Measurements from ENCODE around the gene BCL2L15.

The BCL2L15 gene

GRCh38 chr1:113904674-113905434, 17.5 kb upstream of the BCL2L15 start, which contains the start of the genes AP4B1 and DCLRE1B (continued):
- TF ChIP-seq ZEB2 (tag by site-specific recombination; IDR thresholded peaks at IDR 0.05) (peak; percentile 99), BCL11B (tag by site-specific recombination; IDR thresholded peaks at IDR 0.05; ENCODE audit: low read depth) (peak; percentile 87), ZBTB7A (tag by site-specific recombination; IDR thresholded peaks at IDR 0.05; ENCODE audit: low read depth) (no peak), ZNF629 (tag by site-specific recombination; IDR thresholded peaks at IDR 0.05) (peak; percentile 86), ZIC2 (tag by site-specific recombination; IDR thresholded peaks at IDR 0.05) (peak; percentile 96), PATZ1 (tag by site-specific recombination; IDR thresholded peaks at IDR 0.05) (peak; percentile 96), ZNF184 (tag by site-specific recombination; IDR thresholded peaks at IDR 0.05) (0 out of 2 replicates have a peak, but pooled peaks have one; percentile 41), ZNF837 (tag by site-specific recombination; IDR thresholded peaks at IDR 0.05) (no peak), ZNF600 (tag by site-specific recombination; IDR thresholded peaks at IDR 0.05) (peak; percentile 80), ZXDB (tag by site-specific recombination; IDR thresholded peaks at IDR 0.05) (peak; percentile 91; the same call in 1 of the 2 replicates), ZNF514 (tag by site-specific recombination; IDR thresholded peaks at IDR 0.05) (no peak), KLF7 (tag by site-specific recombination; IDR thresholded peaks at IDR 0.05; ENCODE audit: borderline replicate concordance) (peak; percentile 46; the same call in 1 of the 2 replicates), ZNF473 (tag by site-specific recombination; IDR thresholded peaks at IDR 0.05) (no peak), ZBTB20 (tag by site-specific recombination; IDR thresholded peaks at IDR 0.05) (peak; percentile 83; the same call in 1 of the 2 replicates), ZNF398 (tag by site-specific recombination; IDR thresholded peaks at IDR 0.05) (peak; percentile 82), ZNF501 (tag by site-specific recombination; IDR thresholded peaks at IDR 0.05) (peak; percentile 87), SALL2 (tag by site-specific recombination; IDR thresholded peaks at IDR 0.05; ENCODE audit: borderline replicate concordance) (no peak), PRDM10 (tag by site-specific recombination; IDR thresholded peaks at IDR 0.05) (peak; percentile 92), ZNF621 (tag by site-specific recombination; IDR thresholded peaks at IDR 0.05) (no peak), ZBTB8A (tag by site-specific recombination; IDR thresholded peaks at IDR 0.05) (peak; percentile 99), CTCF (tag by site-specific recombination; IDR thresholded peaks at IDR 0.05) (peak; percentile 99), KLF16 (tag by site-specific recombination; IDR thresholded peaks at IDR 0.05) (peak; percentile 77)
- TF ChIP-seq, protein P1, sequence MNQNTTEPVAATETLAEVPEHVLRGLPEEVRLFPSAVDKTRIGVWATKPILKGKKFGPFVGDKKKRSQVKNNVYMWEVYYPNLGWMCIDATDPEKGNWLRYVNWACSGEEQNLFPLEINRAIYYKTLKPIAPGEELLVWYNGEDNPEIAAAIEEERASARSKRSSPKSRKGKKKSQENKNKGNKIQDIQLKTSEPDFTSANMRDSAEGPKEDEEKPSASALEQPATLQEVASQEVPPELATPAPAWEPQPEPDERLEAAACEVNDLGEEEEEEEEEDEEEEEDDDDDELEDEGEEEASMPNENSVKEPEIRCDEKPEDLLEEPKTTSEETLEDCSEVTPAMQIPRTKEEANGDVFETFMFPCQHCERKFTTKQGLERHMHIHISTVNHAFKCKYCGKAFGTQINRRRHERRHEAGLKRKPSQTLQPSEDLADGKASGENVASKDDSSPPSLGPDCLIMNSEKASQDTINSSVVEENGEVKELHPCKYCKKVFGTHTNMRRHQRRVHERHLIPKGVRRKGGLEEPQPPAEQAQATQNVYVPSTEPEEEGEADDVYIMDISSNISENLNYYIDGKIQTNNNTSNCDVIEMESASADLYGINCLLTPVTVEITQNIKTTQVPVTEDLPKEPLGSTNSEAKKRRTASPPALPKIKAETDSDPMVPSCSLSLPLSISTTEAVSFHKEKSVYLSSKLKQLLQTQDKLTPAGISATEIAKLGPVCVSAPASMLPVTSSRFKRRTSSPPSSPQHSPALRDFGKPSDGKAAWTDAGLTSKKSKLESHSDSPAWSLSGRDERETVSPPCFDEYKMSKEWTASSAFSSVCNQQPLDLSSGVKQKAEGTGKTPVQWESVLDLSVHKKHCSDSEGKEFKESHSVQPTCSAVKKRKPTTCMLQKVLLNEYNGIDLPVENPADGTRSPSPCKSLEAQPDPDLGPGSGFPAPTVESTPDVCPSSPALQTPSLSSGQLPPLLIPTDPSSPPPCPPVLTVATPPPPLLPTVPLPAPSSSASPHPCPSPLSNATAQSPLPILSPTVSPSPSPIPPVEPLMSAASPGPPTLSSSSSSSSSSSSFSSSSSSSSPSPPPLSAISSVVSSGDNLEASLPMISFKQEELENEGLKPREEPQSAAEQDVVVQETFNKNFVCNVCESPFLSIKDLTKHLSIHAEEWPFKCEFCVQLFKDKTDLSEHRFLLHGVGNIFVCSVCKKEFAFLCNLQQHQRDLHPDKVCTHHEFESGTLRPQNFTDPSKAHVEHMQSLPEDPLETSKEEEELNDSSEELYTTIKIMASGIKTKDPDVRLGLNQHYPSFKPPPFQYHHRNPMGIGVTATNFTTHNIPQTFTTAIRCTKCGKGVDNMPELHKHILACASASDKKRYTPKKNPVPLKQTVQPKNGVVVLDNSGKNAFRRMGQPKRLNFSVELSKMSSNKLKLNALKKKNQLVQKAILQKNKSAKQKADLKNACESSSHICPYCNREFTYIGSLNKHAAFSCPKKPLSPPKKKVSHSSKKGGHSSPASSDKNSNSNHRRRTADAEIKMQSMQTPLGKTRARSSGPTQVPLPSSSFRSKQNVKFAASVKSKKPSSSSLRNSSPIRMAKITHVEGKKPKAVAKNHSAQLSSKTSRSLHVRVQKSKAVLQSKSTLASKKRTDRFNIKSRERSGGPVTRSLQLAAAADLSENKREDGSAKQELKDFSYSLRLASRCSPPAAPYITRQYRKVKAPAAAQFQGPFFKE (tag by site-specific recombination; IDR thresholded peaks at IDR 0.05; ENCODE audit: borderline replicate concordance), result no peak
